ENCODE results near the gene DDX23.

GRCh38 chr12:48787791-48788523 is 64.0 kb downstream of the DDX23 start:
- TF ChIP-seq CTCF (conservative IDR thresholded peaks at IDR 0.05; ENCODE audit: low read depth, low read length) (no peak), EZH2 (IDR thresholded peaks at IDR 0.05; ENCODE audit: low read length, unreplicated experiment) (no peak), EZH2phosphoT487 (IDR thresholded peaks at IDR 0.05; ENCODE audit: borderline replicate concordance, low read length) (no peak)
